Measurements from ENCODE around the gene CDH13. TPM values are rescaled to one million over a fixed set of nuclear protein-coding genes. Genes with fewer than 3 reads are reported as not detected.

The CDH13 gene
- total and polyA plus RNA-seq, 2 of the 8 experiments (the other 6 are each of a cell fraction or from before 2014, with no cell fraction given), result 2.3 to 2.4 TPM

DNA sequence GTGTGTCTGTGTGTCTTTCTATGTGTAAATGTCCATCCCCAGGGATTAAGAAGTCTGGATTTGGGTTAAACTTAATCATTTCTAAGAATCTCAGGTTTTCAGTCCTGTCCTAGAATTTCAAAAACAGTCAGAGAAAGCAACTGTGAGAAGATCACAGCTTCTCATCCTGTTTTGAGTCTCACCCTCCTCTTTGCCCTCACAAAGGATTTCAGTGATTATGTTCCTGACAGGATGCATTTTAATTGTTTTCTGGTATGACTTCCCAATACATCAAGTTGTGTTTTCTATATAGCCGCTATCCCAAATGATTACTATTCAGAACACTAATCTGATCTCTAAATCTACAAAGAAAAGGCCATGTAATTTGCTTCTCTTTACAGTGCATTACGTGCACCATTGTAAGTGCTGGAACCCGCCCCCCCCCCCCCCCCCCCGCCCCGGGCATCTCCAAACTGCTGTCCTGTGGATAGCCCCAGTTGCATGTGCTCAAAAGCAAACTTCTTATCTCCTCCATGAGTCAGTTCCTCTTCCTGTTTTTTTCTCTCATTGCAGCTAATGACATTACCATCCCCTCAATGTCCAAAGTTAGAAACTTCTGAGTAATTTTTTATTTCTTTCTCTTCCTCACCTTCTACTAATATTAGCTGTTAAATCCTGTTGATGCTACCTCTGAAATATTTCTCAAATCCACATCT, 73.9 kb downstream of the CDH13 start:
- Histone ChIP-seq H3K4me3 (ENCODE audit: extremely low read depth in 1 of 4, insufficient read depth in 2 of 4, low read depth in 3 of 4, low read length in 4 of 4) (no peak overlapping the region), H4K20me1 (replicated peaks in 1 of 2; ENCODE audit: control insufficient read depth in 1 of 2, insufficient read depth in 2 of 2, low read length in 2 of 2) (no peaks in the 10 kb centered on the region), H4K5ac (ENCODE audit: insufficient read length, low read depth, low read length) (no peak overlapping the region), H3K4ac (replicated peaks; ENCODE audit: insufficient read length, low read depth, low read length) (no peak overlapping the region), H4K8ac (ENCODE audit: extremely low read depth, insufficient read depth, low read length) (no peak overlapping the region), H3K4me1 (replicated peaks in 1 of 4; ENCODE audit: control insufficient read depth in 3 of 4, insufficient read depth in 4 of 4, low read length in 3 of 4) (peaks cover 0 to 3% (median 0%) of the 10 kb centered on the region in 4 experiments; a peak in 1 of 7 replicates), H3K79me1 (ENCODE audit: low read depth, low read length) (no peaks in the 10 kb centered on the region), H2BK120ac (replicated peaks; ENCODE audit: low read depth, low read length) (no peak overlapping the region), H3K36me3 (ENCODE audit: control insufficient read depth in 2 of 4, insufficient read depth in 4 of 4, low read length in 3 of 4) (no peaks in the 10 kb centered on the region; a peak in 1 of 8 replicates), H3K79me2 (ENCODE audit: control insufficient read depth in 1 of 2, insufficient read depth in 2 of 2, low read length in 2 of 2) (no peaks in the 10 kb centered on the region), H3K9me3 (ENCODE audit: insufficient read depth in 2 of 2, low read depth in 1 of 2, low read length in 1 of 2) (no peaks in the 10 kb centered on the region), H3K23me2 (ENCODE audit: low read depth, low read length) (no peaks in the 10 kb centered on the region), H3K56ac (replicated peaks; ENCODE audit: insufficient read length, low read depth, low read length) (no peak overlapping the region), H2AK5ac (ENCODE audit: low read depth, low read length) (no peak overlapping the region), H2BK12ac (ENCODE audit: low read depth, low read length) (no peak overlapping the region), H2BK20ac (ENCODE audit: low read length) (no peak overlapping the region), H3K27me3 (replicated peaks in 1 of 4; ENCODE audit: control insufficient read depth in 3 of 4, extremely low read depth in 1 of 4, insufficient read depth in 3 of 4, low read length in 3 of 4) (no peaks in the 10 kb centered on the region), H3K9ac (replicated peaks in 1 of 4; ENCODE audit: extremely low read depth in 1 of 4, low read depth in 3 of 4, low read length in 3 of 4) (no peak overlapping the region), H3K23ac (ENCODE audit: insufficient read length) (no peak overlapping the region), H3K27ac (ENCODE audit: low read depth, low read length) (no peak overlapping the region), H2BK5ac (ENCODE audit: low read depth, low read length) (no peak overlapping the region), H3K14ac (ENCODE audit: insufficient read length) (no peak overlapping the region), H3K18ac (ENCODE audit: extremely low read depth, low read length) (no peak overlapping the region), H2AFZ (ENCODE audit: low read length) (no peak overlapping the region), H2BK15ac (ENCODE audit: low read length) (no peak overlapping the region), H3K4me2 (ENCODE audit: insufficient read depth in 1 of 2, low read depth in 2 of 2, low read length in 2 of 2) (no peak overlapping the region), H4K91ac (replicated peaks; ENCODE audit: insufficient read length, low read length) (no peak overlapping the region)
- no peak for DNase-seq (ENCODE audit: low read depth in 1 of 2, low spot score in 2 of 2)
- CTCF ChIA-PET (ENCODE audit: partially characterized antibody), result interaction anchor here (1.1 to 1.5 kb wide), 3 partner anchors 8 to 55 kb away, joined by 3 to 6 read pairs (median 5); no protein-coding TSS in a partner anchor
- POLR2A ChIA-PET (ENCODE audit: partially characterized antibody), result interaction anchor here (0.7 kb wide), 1 partner anchor 191 kb away, joined by 4 read pairs; no protein-coding TSS in a partner anchor
- no peak for FAIRE-seq
- WGBS, 2 experiments (ENCODE audit: extremely low coverage in 1 of 2, insufficient coverage in 1 of 2, insufficient read length in 1 of 2, insufficient replicate concordance in 2 of 2, low coverage in 1 of 2, low lambda C conversion rate in 2 of 2, missing lambda C conversion rate in 1 of 2), result 100% methylated on average over 1 of the region's 5 CpGs; no CpG with 5 or more reads in 1 of the 2 experiments
- TF ChIP-seq TAF1 (IDR thresholded peaks at IDR 0.05; ENCODE audit: low read depth, low read length), result no peak
